Smooth muscle cell (in vitro differentiated cells): ENCODE results near the gene P2RY14. TPM values are rescaled to one million over a fixed set of nuclear protein-coding genes. Genes with fewer than 3 reads are reported as not detected.

Source experiments
- DNase-seq: peaks from one replicate; lab custom pipeline; 2025; ENCODE audit not compliant: unreplicated experiment; lab: John Stamatoyannopoulos, UW
- H2AFZ ChIP-seq: fragments of 200-600 bp; sonication (generic); 2 replicates; pipeline ENCODE4 v1.6.0; 2016; ENCODE audit warnings: antibody characterized with exemption, low read depth, mild to moderate bottlenecking
- H3F3A ChIP-seq: fragments of 200-600 bp; sonication (generic); 2 replicates; pipeline ENCODE4 v1.6.0; 2017; ENCODE audit warnings: antibody characterized with exemption, low read depth
- H3K27ac ChIP-seq: fragments of 200-600 bp; sonication (generic); 2 replicates; pipeline ENCODE4 v1.5.1; 2016; ENCODE audit warnings: low read depth, mild to moderate bottlenecking
- H3K27me3 ChIP-seq: fragments of 200-600 bp; sonication (generic); 2 replicates; pipeline ENCODE4 v1.6.1; 2016; ENCODE audit warnings: low read depth, mild to moderate bottlenecking
- H3K36me3 ChIP-seq: fragments of 200-600 bp; sonication (generic); 2 replicates; pipeline ENCODE4 v1.5.1; 2016; ENCODE audit warnings: low read depth
- H3K4me1 ChIP-seq: fragments of 200-600 bp; sonication (generic); 2 replicates; pipeline ENCODE4 v1.5.1; 2016; ENCODE audit warnings: low read depth
- H3K4me2 ChIP-seq: fragments of 200-600 bp; sonication (generic); 2 replicates; pipeline ENCODE4 v1.6.0; 2016; ENCODE audit warnings: mild to moderate bottlenecking
- H3K4me3 ChIP-seq: fragments of 200-600 bp; sonication (generic); 2 replicates; pipeline ENCODE4 v1.5.1; 2016; ENCODE audit warnings: mild to moderate bottlenecking
- H3K79me2 ChIP-seq: fragments of 200-600 bp; sonication (generic); 2 replicates; pipeline ENCODE4 v1.6.0; 2016; ENCODE audit warnings: low read depth, mild to moderate bottlenecking
- H3K9ac ChIP-seq: fragments of 200-600 bp; sonication (generic); 2 replicates; pipeline ENCODE4 v1.6.0; 2016; ENCODE audit warnings: low read depth
- H3K9me3 ChIP-seq: fragments of 200-600 bp; sonication (generic); replicated peaks from 2 replicates; pipeline ENCODE4 v1.5.1; 2016; ENCODE audit warnings: low read depth
- H4K20me1 ChIP-seq: fragments of 200-600 bp; sonication (generic); 2 replicates; pipeline ENCODE4 v1.6.0; 2016; ENCODE audit warnings: low read depth
- WGBS: methylation state at CpG from one replicate; pipeline ENCODE4 v1.1.7; 2016; ENCODE audit warnings: low lambda C conversion rate; 5-methylcytosine and 5-hydroxymethylcytosine counted together
- polyA plus RNA-seq: library from polyadenylated mRNA; unstranded; fragments of >200 nt; fragmentation: Nextera tagmentation; extraction: Ambion mirVana; gene quantifications from 2 replicates; pipeline ENCODE4 v1.2.1, GENCODE V29; 2016
- total RNA-seq: library from RNA; depleted of rRNA; stranded (reverse); fragments of >200 nt; gene quantifications from 2 replicates; pipeline ENCODE4 v1.2.3, GENCODE V29; 2014
- TF ChIP-seq, protein P1 (sequence below): fragments of 200-600 bp; sonication (generic); IDR thresholded peaks from 2 replicates; pipeline ENCODE4 v1.5.1; 2017; ENCODE audit warnings: borderline replicate concordance, mild to moderate bottlenecking, antibody characterized with exemption; ENCODE audit not compliant: insufficient read depth, poor library complexity, severe bottlenecking

Gene P2RY14
- not detected in 2 replicates for total RNA-seq
- not detected in 2 replicates for polyA plus RNA-seq

DNA sequence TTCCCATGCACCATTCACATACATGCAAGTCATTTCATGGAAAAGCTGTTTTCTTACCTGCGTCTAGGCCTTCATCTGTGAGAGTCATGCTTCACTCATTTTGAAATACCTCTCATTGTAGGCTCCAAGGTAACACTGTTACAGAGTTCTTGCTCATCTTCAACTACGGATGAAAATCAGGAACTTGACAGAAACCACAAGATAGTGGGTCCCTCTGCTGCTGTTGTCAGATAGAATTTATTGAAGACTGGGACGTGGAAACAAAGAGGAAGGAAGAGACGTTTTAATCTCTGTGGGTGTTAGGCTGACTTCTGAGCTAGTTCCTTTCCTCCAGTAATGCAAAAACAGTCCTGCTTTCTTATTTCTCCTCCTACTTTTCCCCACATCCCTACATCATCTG lies at the start of gene P2RY14:
Gene P2RY14, minus strand, starts transcription at position 313 of the 400 bp plus-strand sequence. CDS start 64,226 bp downstream, outside the sequence.
- TF ChIP-seq, protein P1, sequence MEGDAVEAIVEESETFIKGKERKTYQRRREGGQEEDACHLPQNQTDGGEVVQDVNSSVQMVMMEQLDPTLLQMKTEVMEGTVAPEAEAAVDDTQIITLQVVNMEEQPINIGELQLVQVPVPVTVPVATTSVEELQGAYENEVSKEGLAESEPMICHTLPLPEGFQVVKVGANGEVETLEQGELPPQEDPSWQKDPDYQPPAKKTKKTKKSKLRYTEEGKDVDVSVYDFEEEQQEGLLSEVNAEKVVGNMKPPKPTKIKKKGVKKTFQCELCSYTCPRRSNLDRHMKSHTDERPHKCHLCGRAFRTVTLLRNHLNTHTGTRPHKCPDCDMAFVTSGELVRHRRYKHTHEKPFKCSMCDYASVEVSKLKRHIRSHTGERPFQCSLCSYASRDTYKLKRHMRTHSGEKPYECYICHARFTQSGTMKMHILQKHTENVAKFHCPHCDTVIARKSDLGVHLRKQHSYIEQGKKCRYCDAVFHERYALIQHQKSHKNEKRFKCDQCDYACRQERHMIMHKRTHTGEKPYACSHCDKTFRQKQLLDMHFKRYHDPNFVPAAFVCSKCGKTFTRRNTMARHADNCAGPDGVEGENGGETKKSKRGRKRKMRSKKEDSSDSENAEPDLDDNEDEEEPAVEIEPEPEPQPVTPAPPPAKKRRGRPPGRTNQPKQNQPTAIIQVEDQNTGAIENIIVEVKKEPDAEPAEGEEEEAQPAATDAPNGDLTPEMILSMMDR: no peak
- H3K4me3 ChIP-seq: no peak within 1 kb of the TSS
- H3K27me3 ChIP-seq: no peaks in the 10 kb centered on the region
- no peak within 1 kb of the TSS for H3K9ac ChIP-seq
- no peaks in the 10 kb centered on the region for H3K9me3 ChIP-seq
- H3K79me2 ChIP-seq: no peaks in the 10 kb centered on the region
- DNase-seq: no peak
- no peak within 1 kb of the TSS for H3K27ac ChIP-seq
- H3K36me3 ChIP-seq: no peaks in the 10 kb centered on the region
- no peak within 1 kb of the TSS for H3K4me2 ChIP-seq
- H2AFZ ChIP-seq: no peak within 1 kb of the TSS
- H4K20me1 ChIP-seq: no peaks in the 10 kb centered on the region
- no peaks in the 10 kb centered on the region for H3F3A ChIP-seq
- H3K4me1 ChIP-seq: no peaks in the 10 kb centered on the region
- WGBS: 51% methylated on average over 4 of the region's 4 CpGs

DNA sequence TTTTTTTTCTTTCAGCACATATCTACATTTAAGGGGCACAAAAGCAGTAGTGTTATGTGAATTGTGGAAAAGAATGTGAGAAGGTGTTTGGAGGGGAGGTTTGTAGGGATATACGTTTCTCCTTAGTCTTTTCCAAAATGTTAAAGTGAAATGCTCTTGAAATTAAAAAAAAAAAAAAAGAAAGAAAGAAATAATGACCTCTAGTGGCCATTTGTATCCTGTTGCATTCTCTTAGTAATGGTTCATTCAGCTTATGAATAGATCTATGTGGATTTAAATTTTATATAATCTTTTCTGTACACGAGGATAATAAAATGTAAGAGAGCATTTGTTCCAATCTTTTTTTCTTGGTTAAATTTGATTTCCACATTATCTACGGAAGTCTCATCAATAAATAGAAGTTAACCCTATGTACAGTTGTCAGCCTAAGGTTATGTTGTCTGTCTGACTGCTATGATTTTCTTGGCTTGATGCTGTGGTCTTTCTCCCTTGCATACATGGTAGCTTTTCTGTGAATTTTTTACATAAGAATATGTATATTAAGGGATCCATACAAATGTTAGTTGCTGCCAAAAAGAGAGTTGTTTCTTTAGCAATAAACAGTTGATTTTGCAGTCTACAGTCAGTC lies 49.3 kb upstream of the P2RY14 start:
- H3K27ac ChIP-seq: no peak overlapping the region
- no peaks in the 10 kb centered on the region for H4K20me1 ChIP-seq
- no peak overlapping the region for H2AFZ ChIP-seq
- no peak overlapping the region for H3K4me3 ChIP-seq
- no peaks in the 10 kb centered on the region for H3F3A ChIP-seq
- no peaks in the 10 kb centered on the region for H3K27me3 ChIP-seq
- H3K36me3 ChIP-seq: no peaks in the 10 kb centered on the region
- TF ChIP-seq, protein P1: peak; percentile 69
- DNase-seq: no peak
- H3K4me2 ChIP-seq: no peak overlapping the region
- no peaks in the 10 kb centered on the region for H3K9me3 ChIP-seq
- WGBS: 29% methylated on average over 3 of the region's 3 CpGs
- no peaks in the 10 kb centered on the region for H3K79me2 ChIP-seq
- H3K9ac ChIP-seq: no peak overlapping the region
- no peaks in the 10 kb centered on the region for H3K4me1 ChIP-seq

DNA sequence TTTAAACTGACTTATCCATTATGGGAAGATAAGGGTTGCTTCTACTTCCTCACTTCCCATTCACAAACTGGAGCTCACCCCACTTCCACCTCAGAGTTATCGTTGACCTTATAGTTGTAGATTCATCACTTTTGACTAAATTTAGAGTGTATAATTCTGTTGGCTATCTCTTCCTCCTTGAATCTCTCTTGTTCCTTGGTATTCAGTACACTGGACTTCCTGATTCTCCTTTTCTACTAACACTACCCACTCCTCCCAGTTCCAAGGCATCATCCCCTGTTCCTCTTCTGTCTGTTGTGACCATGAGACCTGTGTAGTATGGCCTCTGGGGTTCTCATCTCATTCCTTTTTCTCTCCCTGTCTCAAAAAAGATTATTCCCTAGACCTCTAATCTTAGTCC lies 44.2 kb upstream of the P2RY14 start:
- H3K27me3 ChIP-seq: no peaks in the 10 kb centered on the region
- H3F3A ChIP-seq: peaks cover 5% of the 10 kb centered on the region
- TF ChIP-seq, protein P1: no peak
- WGBS: 100% methylated on average over 1 of the region's 1 CpG
- no peaks in the 10 kb centered on the region for H3K79me2 ChIP-seq
- peaks cover 12% of the 10 kb centered on the region for H3K4me1 ChIP-seq
- DNase-seq: no peak
- H3K4me2 ChIP-seq: no peak overlapping the region
- H3K9ac ChIP-seq: no peak overlapping the region
- H3K27ac ChIP-seq: no peak overlapping the region
- H4K20me1 ChIP-seq: no peaks in the 10 kb centered on the region
- H2AFZ ChIP-seq: no peak overlapping the region
- H3K4me3 ChIP-seq: no peak overlapping the region
- no peaks in the 10 kb centered on the region for H3K9me3 ChIP-seq
- H3K36me3 ChIP-seq: no peaks in the 10 kb centered on the region

DNA sequence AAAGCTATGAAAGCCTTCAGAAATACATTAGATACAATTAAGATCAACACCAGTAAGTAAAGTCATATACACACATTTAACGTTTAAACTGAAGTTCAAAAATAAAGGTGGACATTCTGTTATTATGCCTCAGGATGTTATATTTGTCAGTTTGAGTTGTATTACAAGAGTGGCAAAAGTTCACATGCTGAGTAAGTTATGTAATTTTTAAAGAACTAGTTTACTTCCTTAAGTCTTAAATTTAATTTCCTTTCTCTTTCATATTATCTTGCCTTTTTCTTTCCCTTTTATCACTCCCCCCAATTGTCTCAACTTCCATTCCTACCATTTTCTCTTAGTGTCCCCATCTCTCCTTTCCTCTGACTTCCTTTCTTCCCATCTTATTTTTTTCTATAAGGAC lies 43.2 kb upstream of the P2RY14 start:
- H3K9me3 ChIP-seq: no peaks in the 10 kb centered on the region
- no peak for DNase-seq
- H3K79me2 ChIP-seq: no peaks in the 10 kb centered on the region
- H3K36me3 ChIP-seq: no peaks in the 10 kb centered on the region
- peaks cover 17% of the 10 kb centered on the region for H3K4me1 ChIP-seq
- no peaks in the 10 kb centered on the region for H3K27me3 ChIP-seq
- H3K4me2 ChIP-seq: no peak overlapping the region
- no peaks in the 10 kb centered on the region for H4K20me1 ChIP-seq
- H3K27ac ChIP-seq: no peak overlapping the region
- TF ChIP-seq, protein P1: no peak
- no peak overlapping the region for H3K4me3 ChIP-seq
- no peak overlapping the region for H3K9ac ChIP-seq
- peaks cover 5% of the 10 kb centered on the region for H3F3A ChIP-seq
- H2AFZ ChIP-seq: no peak overlapping the region
- 93% methylated on average over 1 of the region's 1 CpG for WGBS
